Glutamatergic neuron (in vitro differentiated cells): ENCODE results near the gene PATE3. TPM values are rescaled to one million over a fixed set of nuclear protein-coding genes. Genes with fewer than 3 reads are reported as not detected.

Source experiments
- DNase-seq: peaks from one replicate; pipeline ENCODE4 v3.0.0; 2022
- H3K27ac Mint-ChIP-seq: one replicate; pipeline ENCODE4 v1.8.0; 2020; ENCODE audit warnings: mild to moderate bottlenecking, mixed read lengths, inconsistent platforms; ENCODE audit not compliant: unreplicated experiment
- H3K27me3 Mint-ChIP-seq: one replicate; pipeline ENCODE4 v1.8.0; 2020; ENCODE audit warnings: mild to moderate bottlenecking, moderate library complexity, mixed read lengths, inconsistent platforms; ENCODE audit not compliant: unreplicated experiment
- H3K36me3 Mint-ChIP-seq: one replicate; pipeline ENCODE4 v1.8.0; 2020; ENCODE audit warnings: mild to moderate bottlenecking, mixed read lengths, inconsistent platforms; ENCODE audit not compliant: unreplicated experiment
- H3K4me1 Mint-ChIP-seq: one replicate; pipeline ENCODE4 v1.8.0; 2020; ENCODE audit warnings: mild to moderate bottlenecking, low read depth, mixed read lengths, inconsistent platforms; ENCODE audit not compliant: unreplicated experiment
- H3K4me3 Mint-ChIP-seq: one replicate; pipeline ENCODE4 v1.8.0; 2020; ENCODE audit warnings: mild to moderate bottlenecking, mixed read lengths, inconsistent platforms; ENCODE audit not compliant: unreplicated experiment
- H3K9me3 Mint-ChIP-seq: one replicate; pipeline ENCODE4 v1.8.0; 2020; ENCODE audit warnings: mild to moderate bottlenecking, moderate library complexity, mixed read lengths, inconsistent platforms; ENCODE audit not compliant: unreplicated experiment
- total RNA-seq: library from RNA; stranded (reverse); fragmentation: NEBNext Ultra II Directional; extraction: Animal tissue kit (Norgen Biotek cat#: 25700); gene quantifications from one replicate; pipeline ENCODE4 v1.2.1, GENCODE V29; 2021; ENCODE audit not compliant: unreplicated experiment
- TF ChIP-seq, protein P1 (sequence below): fragments of 200-600 bp; sonication (generic); IDR thresholded peaks from one replicate; pipeline ENCODE4 v1.5.0; 2021; ENCODE audit not compliant: partially characterized antibody, unreplicated experiment

The PATE3 gene
- total RNA-seq, 1 donor from 2014 or later = not detected

DNA sequence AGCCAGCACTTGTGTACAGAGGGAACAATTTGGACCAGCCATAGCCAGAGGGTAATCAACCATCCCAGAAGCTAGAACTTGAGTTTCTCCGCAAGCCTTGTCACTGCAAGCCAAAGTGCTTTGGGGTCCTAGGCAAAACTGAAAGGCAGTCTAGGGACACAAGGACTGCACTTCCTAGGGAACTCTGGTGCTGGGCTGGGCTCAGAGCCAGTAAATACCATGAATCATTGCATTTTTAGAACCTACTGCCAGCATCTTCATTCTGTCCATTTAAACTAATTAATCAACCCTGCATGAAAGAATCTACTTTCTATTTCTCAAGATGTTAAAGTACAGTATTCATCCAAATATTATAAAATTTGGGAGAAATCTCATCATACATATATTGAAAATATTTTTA is 20.0 kb downstream of the PATE3 start:
- Mint-ChIP-seq H3K4me1 (no peaks in the 10 kb centered on the region), H3K9me3 (no peaks in the 10 kb centered on the region), H3K27me3 (no peaks in the 10 kb centered on the region), H3K36me3 (peaks cover 6% of the 10 kb centered on the region), H3K27ac (no peak overlapping the region), H3K4me3 (no peak overlapping the region)
- no peak for DNase-seq
- TF ChIP-seq, protein P1, sequence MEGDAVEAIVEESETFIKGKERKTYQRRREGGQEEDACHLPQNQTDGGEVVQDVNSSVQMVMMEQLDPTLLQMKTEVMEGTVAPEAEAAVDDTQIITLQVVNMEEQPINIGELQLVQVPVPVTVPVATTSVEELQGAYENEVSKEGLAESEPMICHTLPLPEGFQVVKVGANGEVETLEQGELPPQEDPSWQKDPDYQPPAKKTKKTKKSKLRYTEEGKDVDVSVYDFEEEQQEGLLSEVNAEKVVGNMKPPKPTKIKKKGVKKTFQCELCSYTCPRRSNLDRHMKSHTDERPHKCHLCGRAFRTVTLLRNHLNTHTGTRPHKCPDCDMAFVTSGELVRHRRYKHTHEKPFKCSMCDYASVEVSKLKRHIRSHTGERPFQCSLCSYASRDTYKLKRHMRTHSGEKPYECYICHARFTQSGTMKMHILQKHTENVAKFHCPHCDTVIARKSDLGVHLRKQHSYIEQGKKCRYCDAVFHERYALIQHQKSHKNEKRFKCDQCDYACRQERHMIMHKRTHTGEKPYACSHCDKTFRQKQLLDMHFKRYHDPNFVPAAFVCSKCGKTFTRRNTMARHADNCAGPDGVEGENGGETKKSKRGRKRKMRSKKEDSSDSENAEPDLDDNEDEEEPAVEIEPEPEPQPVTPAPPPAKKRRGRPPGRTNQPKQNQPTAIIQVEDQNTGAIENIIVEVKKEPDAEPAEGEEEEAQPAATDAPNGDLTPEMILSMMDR = no peak

DNA sequence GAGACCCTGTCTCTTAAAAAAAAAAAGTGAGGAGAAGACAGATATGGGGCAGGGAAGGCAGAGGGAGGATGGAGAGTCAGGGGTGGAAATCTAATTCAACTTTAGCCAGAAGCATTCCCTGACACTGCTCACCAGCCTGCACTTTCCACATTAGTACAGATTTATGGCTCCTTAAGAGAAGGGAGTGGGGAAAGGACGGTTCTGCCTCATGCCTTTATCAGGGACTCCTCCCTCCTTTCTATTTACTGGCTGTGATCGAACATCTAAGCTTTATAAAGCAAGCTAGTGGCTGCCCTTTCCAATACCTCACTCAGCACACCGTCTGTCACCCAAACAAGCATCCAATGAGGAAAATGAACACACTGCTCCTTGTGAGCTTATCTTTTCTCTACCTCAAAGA is 45.1 kb downstream of the PATE3 start, which contains the start of gene PATE4:
TSS of gene PATE4 (plus strand) at position 301 of the 400 bp plus-strand sequence. CDS start at position 345, 44 bp downstream.
- no peak for DNase-seq
- Mint-ChIP-seq H3K27me3 (peaks cover 7% of the 10 kb centered on the region), H3K4me3 (no peak within 1 kb of the TSS), H3K36me3 (peaks cover 11% of the 10 kb centered on the region), H3K27ac (no peak within 1 kb of the TSS), H3K9me3 (no peaks in the 10 kb centered on the region), H3K4me1 (no peaks in the 10 kb centered on the region)
- TF ChIP-seq, protein P1 = no peak

DNA sequence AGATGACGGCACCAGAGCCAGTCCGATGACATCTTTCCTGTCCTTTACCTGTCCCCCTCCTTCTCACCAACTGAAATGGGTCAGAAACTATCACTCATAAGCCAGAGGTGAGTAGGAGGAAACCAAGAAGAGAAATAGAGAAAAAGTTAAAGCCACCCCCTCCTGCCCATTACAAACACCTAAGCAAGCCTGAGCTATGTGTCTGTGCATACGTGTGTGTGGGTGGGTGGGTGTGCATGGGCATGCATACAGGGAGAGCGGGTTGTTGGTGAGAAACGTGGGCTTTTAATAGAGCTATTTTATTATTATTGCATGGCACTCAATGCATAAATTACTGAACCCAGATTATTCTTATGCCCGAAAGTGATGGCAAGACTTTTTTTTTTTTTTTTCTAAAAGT is 47.8 kb downstream of the PATE3 start:
- peaks cover 11% of the 10 kb centered on the region for H3K36me3 Mint-ChIP-seq
- H3K27me3 Mint-ChIP-seq = peaks cover 7% of the 10 kb centered on the region
- H3K27ac Mint-ChIP-seq = no peak overlapping the region
- no peaks in the 10 kb centered on the region for H3K4me1 Mint-ChIP-seq
- no peak for DNase-seq
- H3K4me3 Mint-ChIP-seq = no peak overlapping the region
- TF ChIP-seq, protein P1 = no peak
- H3K9me3 Mint-ChIP-seq = no peaks in the 10 kb centered on the region

Other genes with a start within 250 kb of the PATE3 start
- 63.3 TPM for gene EI24, start 218.7 kb upstream of the PATE3 start, total RNA-seq
- gene STT3A, start 195.3 kb upstream of the PATE3 start, total RNA-seq = 68.0 TPM
- gene CHEK1, start 163.0 kb upstream of the PATE3 start, total RNA-seq = 23.1 TPM
- gene ACRV1, start 107.3 kb upstream of the PATE3 start, total RNA-seq = not detected
- not detected for gene PATE1, start 41.8 kb upstream of the PATE3 start, total RNA-seq
- not detected for gene PATE2, start 9.3 kb upstream of the PATE3 start, total RNA-seq
- gene PATE4, start 45.2 kb downstream of the PATE3 start, total RNA-seq = not detected
- 4.7 TPM for gene HYLS1, start 99.5 kb downstream of the PATE3 start, total RNA-seq
- 12.6 TPM for gene PUS3, start 115.1 kb downstream of the PATE3 start, total RNA-seq
- gene DDX25, start 116.4 kb downstream of the PATE3 start, total RNA-seq = 11.3 TPM
- not detected for gene VSIG10L2, start 157.9 kb downstream of the PATE3 start, total RNA-seq